ENCODE results near the gene GKN2. TPM values are rescaled to one million over a fixed set of nuclear protein-coding genes. Genes with fewer than 3 reads are reported as not detected.
A peak's percentile ranks its signal among the peaks of the same experiment; 100 is the strongest.

GKN2 gene
- total RNA-seq, 1 donor from 2014 or later = not detected

DNA sequence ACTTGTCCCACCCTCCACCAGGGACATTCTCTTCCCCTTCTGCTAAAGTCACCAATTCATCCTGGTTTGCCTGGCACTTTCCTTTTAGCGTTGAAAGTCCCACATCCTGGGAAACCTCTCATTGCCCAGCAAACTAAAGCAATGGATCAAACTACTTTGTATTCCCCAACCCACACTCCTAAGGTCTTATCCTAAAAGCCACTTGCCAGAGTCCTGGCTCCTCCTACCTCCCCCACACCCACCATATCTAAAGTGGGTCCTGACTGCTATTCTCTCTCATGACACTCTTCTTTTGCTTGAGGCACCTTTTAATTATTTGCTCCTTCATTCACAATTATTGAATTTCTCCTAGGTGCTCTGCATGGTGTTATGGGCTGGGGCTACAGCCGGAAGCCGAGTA lies 40.6 kb downstream of the GKN2 start:
- DNase-seq (ENCODE audit: extremely low spot score, unreplicated experiment) = no peak
- no peaks in the 10 kb centered on the region for H3K27me3 Mint-ChIP-seq (ENCODE audit: unreplicated experiment)
- H3K36me3 Mint-ChIP-seq (ENCODE audit: unreplicated experiment) = no peaks in the 10 kb centered on the region
- TF ChIP-seq, protein P1, sequence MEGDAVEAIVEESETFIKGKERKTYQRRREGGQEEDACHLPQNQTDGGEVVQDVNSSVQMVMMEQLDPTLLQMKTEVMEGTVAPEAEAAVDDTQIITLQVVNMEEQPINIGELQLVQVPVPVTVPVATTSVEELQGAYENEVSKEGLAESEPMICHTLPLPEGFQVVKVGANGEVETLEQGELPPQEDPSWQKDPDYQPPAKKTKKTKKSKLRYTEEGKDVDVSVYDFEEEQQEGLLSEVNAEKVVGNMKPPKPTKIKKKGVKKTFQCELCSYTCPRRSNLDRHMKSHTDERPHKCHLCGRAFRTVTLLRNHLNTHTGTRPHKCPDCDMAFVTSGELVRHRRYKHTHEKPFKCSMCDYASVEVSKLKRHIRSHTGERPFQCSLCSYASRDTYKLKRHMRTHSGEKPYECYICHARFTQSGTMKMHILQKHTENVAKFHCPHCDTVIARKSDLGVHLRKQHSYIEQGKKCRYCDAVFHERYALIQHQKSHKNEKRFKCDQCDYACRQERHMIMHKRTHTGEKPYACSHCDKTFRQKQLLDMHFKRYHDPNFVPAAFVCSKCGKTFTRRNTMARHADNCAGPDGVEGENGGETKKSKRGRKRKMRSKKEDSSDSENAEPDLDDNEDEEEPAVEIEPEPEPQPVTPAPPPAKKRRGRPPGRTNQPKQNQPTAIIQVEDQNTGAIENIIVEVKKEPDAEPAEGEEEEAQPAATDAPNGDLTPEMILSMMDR (IDR thresholded peaks at IDR 0.05) = no peak
- H3K9me3 Mint-ChIP-seq (ENCODE audit: unreplicated experiment) = no peaks in the 10 kb centered on the region
- no peak overlapping the region for H3K27ac Mint-ChIP-seq (ENCODE audit: unreplicated experiment)
- no peak overlapping the region for H3K4me3 Mint-ChIP-seq (ENCODE audit: unreplicated experiment)
- peaks cover 7% of the 10 kb centered on the region for H3K4me1 Mint-ChIP-seq (ENCODE audit: unreplicated experiment)

GRCh38 chr2:68911709-68912108 lies 41.0 kb downstream of the GKN2 start:
- Mint-ChIP-seq H3K9me3 (ENCODE audit: unreplicated experiment) (no peaks in the 10 kb centered on the region), H3K4me3 (ENCODE audit: unreplicated experiment) (no peak overlapping the region), H3K27me3 (ENCODE audit: unreplicated experiment) (no peaks in the 10 kb centered on the region), H3K27ac (ENCODE audit: unreplicated experiment) (no peak overlapping the region), H3K36me3 (ENCODE audit: unreplicated experiment) (no peaks in the 10 kb centered on the region), H3K4me1 (ENCODE audit: unreplicated experiment) (peaks cover 7% of the 10 kb centered on the region)
- TF ChIP-seq, protein P1 (IDR thresholded peaks at IDR 0.05) = no peak
- no peak for DNase-seq (ENCODE audit: extremely low spot score, unreplicated experiment)

DNA sequence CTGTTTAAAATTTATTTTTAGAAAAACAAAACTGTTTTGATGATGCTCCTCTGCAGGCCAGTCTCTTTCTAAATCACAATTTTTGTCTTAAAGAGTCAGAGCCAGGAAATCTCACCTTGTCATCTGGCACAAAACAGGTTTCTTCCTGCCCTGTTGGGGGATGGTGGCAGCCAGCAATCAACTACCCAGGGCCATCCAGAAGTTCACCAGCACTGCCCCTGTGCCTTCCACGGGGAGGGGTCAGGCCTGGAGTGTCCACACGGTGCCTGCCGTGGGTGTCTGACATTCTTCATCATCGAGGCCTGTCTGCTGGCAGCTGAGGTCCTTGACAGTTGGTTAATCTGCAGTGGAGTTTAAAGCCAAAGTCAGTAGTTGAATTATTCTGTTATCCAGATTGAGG lies 41.4 kb downstream of the GKN2 start:
- H3K27ac Mint-ChIP-seq (ENCODE audit: unreplicated experiment) = no peak overlapping the region
- H3K4me3 Mint-ChIP-seq (ENCODE audit: unreplicated experiment) = no peak overlapping the region
- H3K27me3 Mint-ChIP-seq (ENCODE audit: unreplicated experiment) = no peaks in the 10 kb centered on the region
- H3K4me1 Mint-ChIP-seq (ENCODE audit: unreplicated experiment) = peaks cover 7% of the 10 kb centered on the region
- no peaks in the 10 kb centered on the region for H3K36me3 Mint-ChIP-seq (ENCODE audit: unreplicated experiment)
- DNase-seq (ENCODE audit: extremely low spot score, unreplicated experiment) = no peak
- no peaks in the 10 kb centered on the region for H3K9me3 Mint-ChIP-seq (ENCODE audit: unreplicated experiment)
- TF ChIP-seq, protein P1 (IDR thresholded peaks at IDR 0.05) = no peak

- H3K4me1 Mint-ChIP-seq (ENCODE audit: unreplicated experiment) = peaks cover 7% of the 10 kb centered on the region
- no peak overlapping the region for H3K4me3 Mint-ChIP-seq (ENCODE audit: unreplicated experiment)
- H3K27ac Mint-ChIP-seq (ENCODE audit: unreplicated experiment) = no peak overlapping the region
- H3K27me3 Mint-ChIP-seq (ENCODE audit: unreplicated experiment) = no peaks in the 10 kb centered on the region
- TF ChIP-seq, protein P1 (IDR thresholded peaks at IDR 0.05) = peak; percentile 94
- H3K9me3 Mint-ChIP-seq (ENCODE audit: unreplicated experiment) = no peaks in the 10 kb centered on the region
- H3K36me3 Mint-ChIP-seq (ENCODE audit: unreplicated experiment) = no peaks in the 10 kb centered on the region
- no peak for DNase-seq (ENCODE audit: extremely low spot score, unreplicated experiment)
Observed at GRCh38 chr2:68909793-68910674, 42.7 kb downstream of the GKN2 start.

- H3K36me3 Mint-ChIP-seq (ENCODE audit: unreplicated experiment) = no peaks in the 10 kb centered on the region
- TF ChIP-seq, protein P1 (IDR thresholded peaks at IDR 0.05) = no peak
- peaks cover 15% of the 10 kb centered on the region for H3K9me3 Mint-ChIP-seq (ENCODE audit: unreplicated experiment)
- DNase-seq (ENCODE audit: extremely low spot score, unreplicated experiment) = no peak
- H3K4me3 Mint-ChIP-seq (ENCODE audit: unreplicated experiment) = no peak overlapping the region
- H3K27me3 Mint-ChIP-seq (ENCODE audit: unreplicated experiment) = peaks cover 13% of the 10 kb centered on the region
- peaks cover 7% of the 10 kb centered on the region for H3K4me1 Mint-ChIP-seq (ENCODE audit: unreplicated experiment)
- peak overlapping the region; percentile 21 for H3K27ac Mint-ChIP-seq (ENCODE audit: unreplicated experiment)
Observed at GRCh38 chr2:68908392-68908970, 44.2 kb downstream of the GKN2 start.

All from osteocyte (in vitro differentiated cells).